OCI-LY7 (cell line): Measurements from ENCODE around the gene HELQ. TPM values are rescaled to one million over a fixed set of nuclear protein-coding genes. Genes with fewer than 3 reads are reported as not detected.

Experiments used
- BruUV-seq: library from RNA; stranded (reverse); fragments of 400-500 nt; replicated peaks from 2 replicates; lab custom pipeline; 2021; lab: Mats Ljungman, UMichigan
- CTCF ChIA-PET: fragments of 300-600 bp; sonication (Branson Sonifier 250); formaldehyde crosslinking; loops from one replicate; lab custom pipeline; 2022; ENCODE audit warnings: antibody characterized with exemption; ENCODE audit not compliant: unreplicated experiment; lab: Charles Lee
- POLR2A ChIA-PET: fragments of 300-600 bp; sonication (Branson Sonifier 250); formaldehyde crosslinking; loops from one replicate; lab custom pipeline; 2022; ENCODE audit warnings: antibody characterized with exemption; lab: Charles Lee
- DNase-seq: peaks from one replicate; pipeline ENCODE4 v3.0.0-alpha.2; 2015; ENCODE audit warnings: low spot score
- H2AFZ ChIP-seq: fragments of 200-600 bp; sonication (generic), shearing (Covaris generic); 2 replicates; pipeline ENCODE4 v1.6.1; 2014; ENCODE audit warnings: mild to moderate bottlenecking, antibody characterized with exemption, low read length, moderate library complexity
- H3K27ac ChIP-seq: fragments of 200-600 bp; sonication (generic); 2 replicates; pipeline ENCODE4 v1.5.1; 2014; ENCODE audit warnings: mixed run types, low read depth, mild to moderate bottlenecking, moderate library complexity, low read length, inconsistent platforms; ENCODE audit not compliant: poor library complexity, severe bottlenecking
- H3K36me3 ChIP-seq: fragments of 200-600 bp; sonication (generic); 2 replicates; pipeline ENCODE4 v1.6.1; 2014; ENCODE audit warnings: mild to moderate bottlenecking, antibody characterized with exemption, low read length, moderate library complexity, mixed read lengths; ENCODE audit not compliant: insufficient read depth
- H3K4me1 ChIP-seq: fragments of 200-600 bp; sonication (generic); 2 replicates; pipeline ENCODE4 v1.5.1; 2014; ENCODE audit warnings: mild to moderate bottlenecking, low read length; ENCODE audit not compliant: insufficient read depth, poor library complexity, severe bottlenecking
- H3K4me2 ChIP-seq: fragments of 200-600 bp; sonication (generic); 2 replicates; pipeline ENCODE4 v1.6.1; 2014; ENCODE audit warnings: mild to moderate bottlenecking, low read length
- H3K4me3 ChIP-seq: fragments of 200-600 bp; sonication (generic); 2 replicates; pipeline ENCODE4 v1.5.1; 2014; ENCODE audit warnings: mild to moderate bottlenecking, low read depth, low read length; ENCODE audit not compliant: poor library complexity, severe bottlenecking
- H3K79me2 ChIP-seq: fragments of 200-600 bp; sonication (generic); 2 replicates; pipeline ENCODE4 v1.6.1; 2016; ENCODE audit warnings: low read depth, mild to moderate bottlenecking, low read length, moderate library complexity, mixed read lengths; ENCODE audit not compliant: insufficient read depth
- H3K9me2 ChIP-seq: fragments of 200-600 bp; sonication (generic); 2 replicates; pipeline ENCODE4 v1.6.1; 2016; ENCODE audit warnings: mild to moderate bottlenecking, low read length, mixed read lengths; ENCODE audit not compliant: insufficient read depth
- H3K9me3 ChIP-seq: fragments of 200-600 bp; sonication (generic); 2 replicates; pipeline ENCODE4 v1.6.1; 2014; ENCODE audit warnings: mild to moderate bottlenecking, mixed run types, low read length, mixed read lengths
- H4K20me1 ChIP-seq: fragments of 200-600 bp; sonication (generic); 2 replicates; pipeline ENCODE4 v1.6.1; 2014; ENCODE audit warnings: mild to moderate bottlenecking, antibody characterized with exemption, low read length, moderate library complexity, mixed read lengths; ENCODE audit not compliant: insufficient read depth
- EZH2phosphoT487 ChIP-seq: fragments of 200-600 bp; sonication (generic); IDR thresholded peaks from 2 replicates; pipeline ENCODE4 v1.6.1; 2018; ENCODE audit warnings: low read depth, borderline replicate concordance, mild to moderate bottlenecking, mixed run types, antibody characterized with exemption, low read length, moderate library complexity, mixed read lengths
- intact Hi-C: fragments of 100-400 bp; cut with micrococcal nuclease; formaldehyde crosslinking; loops from one replicate; pipeline ENCODE4 v1.10.0; 2022; ENCODE audit not compliant: unreplicated experiment
- total RNA-seq, 2 experiments: library from RNA; depleted of rRNA in 1 of 2; stranded (reverse); fragments of >200 nt in 1 of 2; shearing (Covaris generic) in 1 of 2; gene quantifications; 2 replicates each; pipeline ENCODE4 v1.2.3, GENCODE V29; 2014 to 2022
- TF ChIP-seq, protein P1 (sequence below): fragments of 200-600 bp; sonication (generic); conservative IDR thresholded peaks from 2 replicates; pipeline ENCODE4 v1.5.1; 2014; ENCODE audit warnings: mild to moderate bottlenecking, antibody characterized with exemption, low read length, moderate library complexity, mixed read lengths

HELQ gene
- total RNA-seq, 2 experiments from 2014 or later = 67.1 to 70.4 TPM

DNA sequence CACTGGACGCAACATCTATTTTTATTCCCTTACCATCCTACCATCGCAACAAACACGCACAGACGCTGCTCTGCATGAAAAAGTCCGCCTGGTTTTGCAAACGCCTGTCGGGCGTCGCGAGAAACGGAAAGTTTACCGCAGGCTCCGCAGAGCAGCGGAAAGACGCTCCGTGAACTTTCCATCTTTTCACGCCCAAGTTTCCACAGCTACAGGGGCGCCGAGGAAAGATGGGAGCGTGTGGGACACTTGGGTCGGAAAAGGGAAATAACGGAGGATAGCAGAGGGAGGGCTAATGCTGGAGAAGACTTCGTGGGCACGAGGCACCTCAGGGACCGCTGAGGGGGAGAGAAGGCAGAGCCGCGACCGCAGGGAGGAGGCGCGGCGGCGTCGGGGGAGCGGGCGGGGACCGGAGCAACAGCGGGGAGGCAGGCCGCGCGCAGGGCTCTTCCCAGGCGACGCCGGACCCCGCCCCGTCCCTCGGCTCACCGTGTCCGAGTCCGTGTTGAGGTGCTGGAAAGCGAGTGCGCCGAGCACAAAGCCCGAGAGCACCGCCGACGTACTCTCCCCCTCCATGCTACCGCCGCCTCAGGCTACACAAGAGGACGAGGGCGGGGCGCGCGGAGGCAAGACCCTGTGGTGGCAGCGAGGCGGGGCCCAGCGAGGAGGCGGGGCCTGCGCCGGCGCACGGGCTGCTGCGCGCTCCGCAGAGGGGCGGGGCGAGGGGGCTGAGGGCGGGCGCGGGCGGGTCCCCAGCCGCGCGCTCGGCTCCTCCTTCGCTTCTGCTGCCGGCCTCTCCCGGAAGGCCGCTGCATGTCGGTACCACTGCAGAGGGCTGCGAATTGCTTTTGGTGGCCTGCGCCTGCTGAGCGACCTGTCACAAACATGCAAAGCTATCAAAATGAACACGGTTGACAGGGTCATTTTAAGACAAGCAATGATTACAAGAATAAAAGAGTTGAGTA lies 29.2 kb upstream of the HELQ start, which contains the start of gene ABRAXAS1:
ABRAXAS1 (minus strand) TSS at position 601 of the 962 bp plus-strand sequence; CDS start at position 573, 28 bp downstream.
- Histone ChIP-seq H3K27ac (peak within 1 kb of the TSS; percentile 40), H3K4me1 (peaks cover 19% of the 10 kb centered on the region), H3K4me3 (peak within 1 kb of the TSS; percentile 83), H2AFZ (peak within 1 kb of the TSS; percentile 92), H3K36me3 (peaks cover 18% of the 10 kb centered on the region), H3K9me3 (no peaks in the 10 kb centered on the region), H4K20me1 (0 out of 2 replicates have a peak, but pooled peaks cover 4% of the 10 kb centered on the region), H3K4me2 (peak within 1 kb of the TSS; percentile 88), H3K79me2 (peaks cover 10% of the 10 kb centered on the region; the same call in 1 of the 2 replicates), H3K9me2 (no peaks in the 10 kb centered on the region)
- DNase-seq = peak; percentile 96
- intact Hi-C loops = loop anchor here (2.0 kb wide), 1 partner anchor 28 kb away; the partner anchor contains the start of gene MRPS18C
- TF ChIP-seq EZH2phosphoT487 = no peak
- TF ChIP-seq, protein P1, sequence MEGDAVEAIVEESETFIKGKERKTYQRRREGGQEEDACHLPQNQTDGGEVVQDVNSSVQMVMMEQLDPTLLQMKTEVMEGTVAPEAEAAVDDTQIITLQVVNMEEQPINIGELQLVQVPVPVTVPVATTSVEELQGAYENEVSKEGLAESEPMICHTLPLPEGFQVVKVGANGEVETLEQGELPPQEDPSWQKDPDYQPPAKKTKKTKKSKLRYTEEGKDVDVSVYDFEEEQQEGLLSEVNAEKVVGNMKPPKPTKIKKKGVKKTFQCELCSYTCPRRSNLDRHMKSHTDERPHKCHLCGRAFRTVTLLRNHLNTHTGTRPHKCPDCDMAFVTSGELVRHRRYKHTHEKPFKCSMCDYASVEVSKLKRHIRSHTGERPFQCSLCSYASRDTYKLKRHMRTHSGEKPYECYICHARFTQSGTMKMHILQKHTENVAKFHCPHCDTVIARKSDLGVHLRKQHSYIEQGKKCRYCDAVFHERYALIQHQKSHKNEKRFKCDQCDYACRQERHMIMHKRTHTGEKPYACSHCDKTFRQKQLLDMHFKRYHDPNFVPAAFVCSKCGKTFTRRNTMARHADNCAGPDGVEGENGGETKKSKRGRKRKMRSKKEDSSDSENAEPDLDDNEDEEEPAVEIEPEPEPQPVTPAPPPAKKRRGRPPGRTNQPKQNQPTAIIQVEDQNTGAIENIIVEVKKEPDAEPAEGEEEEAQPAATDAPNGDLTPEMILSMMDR = no peak
- no TSS peak for BruUV-seq
- CTCF ChIA-PET = interaction anchor here (0.9 kb wide), 1 partner anchor 124 kb away, joined by 3 read pairs; no protein-coding TSS in a partner anchor
- POLR2A ChIA-PET = interaction anchor here (0.6 to 1.9 kb wide), 15 partner anchors 10 to 1058 kb away, joined by 3 to 9 read pairs (median 4); no protein-coding TSS in a partner anchor

DNA sequence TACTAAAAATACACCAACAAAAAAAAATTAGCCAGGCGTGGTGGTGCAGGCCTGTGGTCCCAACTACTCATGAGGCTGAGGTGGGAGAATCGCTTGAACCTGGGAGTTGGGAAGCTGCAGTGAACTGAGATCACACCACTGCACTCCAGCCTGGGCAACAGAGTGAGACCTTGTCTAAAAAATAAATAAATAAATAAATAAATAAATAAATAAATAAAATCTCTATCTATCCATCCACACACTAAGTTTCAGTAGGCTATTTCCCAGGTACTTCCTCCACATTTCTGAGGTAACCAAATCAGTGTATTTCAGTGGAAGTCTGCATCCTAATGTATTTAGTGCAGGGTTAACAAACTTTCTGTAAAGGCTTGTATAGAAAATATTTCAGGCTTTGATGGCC lies 18.3 kb upstream of the HELQ start:
- no peaks in the 10 kb centered on the region for H3K9me2 ChIP-seq
- no peak overlapping the region for H3K4me3 ChIP-seq
- CTCF ChIA-PET = no interaction called here
- TF ChIP-seq EZH2phosphoT487 = no peak
- TF ChIP-seq, protein P1 = no peak
- H3K36me3 ChIP-seq = peaks cover 60% of the 10 kb centered on the region
- no peaks in the 10 kb centered on the region for H3K9me3 ChIP-seq
- intact Hi-C loops = no loop called here
- H3K4me1 ChIP-seq = no peaks in the 10 kb centered on the region
- H3K27ac ChIP-seq = no peak overlapping the region
- H4K20me1 ChIP-seq = no peaks in the 10 kb centered on the region
- DNase-seq = no peak
- POLR2A ChIA-PET = interaction anchor here (0.9 to 2.5 kb wide), 2 partner anchors 10 to 15 kb away, joined by 3 to 7 read pairs; no protein-coding TSS in a partner anchor
- BruUV-seq = no TSS peak
- no peaks in the 10 kb centered on the region for H3K79me2 ChIP-seq
- no peak overlapping the region for H3K4me2 ChIP-seq
- no peak overlapping the region for H2AFZ ChIP-seq
